Gastrocnemius medialis (tissue), 4 donors: Measurements from ENCODE around the gene SSBP4.

Source experiments
- POLR2A ChIP-seq, 2 donors: fragments of 450-650 bp; IDR thresholded peaks; one replicate each; pipeline ENCODE4 v1.6.1; 2017; ENCODE audit warnings: antibody characterized with exemption in 2 of 2, mild to moderate bottlenecking in 2 of 2, moderate library complexity in 2 of 2
- TF ChIP-seq, protein P1 (sequence below), 5 experiments: fragments of 450-650 bp in 3 of 5; fragments of 200-600 bp in 2 of 5; sonication (generic) in 2 of 5; IDR thresholded peaks in 4 of 5; conservative IDR thresholded peaks in 1 of 5; 1 replicate in 4 of 5; 2 replicates in 1 of 5; pipeline ENCODE4 v1.5.1; 2016 to 2019; ENCODE audit warnings: antibody characterized with exemption in 5 of 5, mild to moderate bottlenecking in 3 of 5, moderate library complexity in 3 of 5

DNA sequence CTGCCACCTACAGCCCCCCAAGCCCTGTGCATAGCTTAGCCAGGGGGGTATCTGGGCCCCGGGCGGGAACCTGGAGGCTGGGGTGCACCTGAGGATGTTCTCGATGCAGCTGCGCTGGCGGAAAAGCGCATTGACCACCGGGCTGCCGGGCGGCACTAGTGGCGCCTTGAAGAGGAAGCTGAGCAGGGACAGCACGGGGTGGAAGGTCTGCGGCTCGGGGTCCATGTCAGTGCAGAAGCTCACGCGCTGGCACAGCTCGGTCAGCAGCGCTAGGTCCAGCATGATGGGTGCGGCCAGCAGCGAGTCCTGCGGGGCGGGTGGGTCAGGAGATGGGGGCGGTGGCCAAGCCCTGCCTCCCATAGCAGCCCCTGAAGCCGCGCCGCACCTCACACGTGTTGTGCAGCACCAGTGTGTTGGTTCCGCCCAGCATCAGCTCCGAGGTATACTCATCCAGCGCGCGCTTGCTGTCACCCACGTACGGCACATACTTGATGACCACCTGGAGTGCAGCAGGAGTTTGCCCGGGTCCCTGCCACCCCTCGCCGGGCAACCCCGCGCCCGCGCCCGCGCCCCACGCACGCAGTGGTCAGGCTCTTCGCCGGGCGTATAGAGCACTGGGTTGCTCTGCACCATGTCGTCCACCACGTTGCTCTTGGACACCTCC, 16.1 kb downstream of the SSBP4 start:
- no peak for TF ChIP-seq POLR2A (IDR thresholded peaks at IDR 0.05)
- TF ChIP-seq, protein P1, sequence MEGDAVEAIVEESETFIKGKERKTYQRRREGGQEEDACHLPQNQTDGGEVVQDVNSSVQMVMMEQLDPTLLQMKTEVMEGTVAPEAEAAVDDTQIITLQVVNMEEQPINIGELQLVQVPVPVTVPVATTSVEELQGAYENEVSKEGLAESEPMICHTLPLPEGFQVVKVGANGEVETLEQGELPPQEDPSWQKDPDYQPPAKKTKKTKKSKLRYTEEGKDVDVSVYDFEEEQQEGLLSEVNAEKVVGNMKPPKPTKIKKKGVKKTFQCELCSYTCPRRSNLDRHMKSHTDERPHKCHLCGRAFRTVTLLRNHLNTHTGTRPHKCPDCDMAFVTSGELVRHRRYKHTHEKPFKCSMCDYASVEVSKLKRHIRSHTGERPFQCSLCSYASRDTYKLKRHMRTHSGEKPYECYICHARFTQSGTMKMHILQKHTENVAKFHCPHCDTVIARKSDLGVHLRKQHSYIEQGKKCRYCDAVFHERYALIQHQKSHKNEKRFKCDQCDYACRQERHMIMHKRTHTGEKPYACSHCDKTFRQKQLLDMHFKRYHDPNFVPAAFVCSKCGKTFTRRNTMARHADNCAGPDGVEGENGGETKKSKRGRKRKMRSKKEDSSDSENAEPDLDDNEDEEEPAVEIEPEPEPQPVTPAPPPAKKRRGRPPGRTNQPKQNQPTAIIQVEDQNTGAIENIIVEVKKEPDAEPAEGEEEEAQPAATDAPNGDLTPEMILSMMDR (IDR thresholded peaks at IDR 0.05 in 4 of 5, conservative IDR thresholded peaks at IDR 0.05 in 1 of 5) = no peak
